HG03196 (cell line): ENCODE results near the gene GLE1.
"Not testable (repeated sequence)": the region's sequence is repeated elsewhere in the genome, so short reads cannot be mapped to it uniquely, and the experiment has no call there.

Source experiments
- ATAC-seq: cut with Tn5 transposase; IDR thresholded peaks from one replicate; pipeline ENCODE4 v1.9.1; 2021; ENCODE audit not compliant: unreplicated experiment

GLE1 gene

GRCh38 chr9:128495296-128495695 is 9.2 kb upstream of the GLE1 start:
- no peak for ATAC-seq

GRCh38 chr9:128495804-128496417 is 8.6 kb upstream of the GLE1 start:
- ATAC-seq = no peak

GRCh38 chr9:128497824-128498610 is 6.5 kb upstream of the GLE1 start:
- ATAC-seq = no peak

- no peak for ATAC-seq
These were observed 5.6 kb upstream of the GLE1 start for GRCh38 chr9:128498911-128499310.

- no peak for ATAC-seq
These were observed 4.6 kb upstream of the GLE1 start for GRCh38 chr9:128499920-128500319.

- not testable (repeated sequence) for ATAC-seq
These were observed 1.1 kb upstream of the GLE1 start for GRCh38 chr9:128503415-128503825.

GRCh38 chr9:128503870-128504269 is 649 bp upstream of the GLE1 start:
- ATAC-seq = no peak

GRCh38 chr9:128505414-128505765 is 871 bp downstream of the GLE1 start:
- ATAC-seq = no peak

GRCh38 chr9:128505906-128506305 is 1.4 kb downstream of the GLE1 start:
- ATAC-seq = not testable (repeated sequence)

GRCh38 chr9:128512820-128513219 is 8.3 kb downstream of the GLE1 start:
- ATAC-seq = no peak

GRCh38 chr9:128521956-128522355 is 17.4 kb downstream of the GLE1 start:
- no peak for ATAC-seq

- no peak for ATAC-seq
These were observed 18.8 kb downstream of the GLE1 start for GRCh38 chr9:128523199-128523925.

- ATAC-seq = no peak
These were observed 22.2 kb downstream of the GLE1 start for GRCh38 chr9:128526720-128527119.

- no peak for ATAC-seq
These were observed 24.1 kb downstream of the GLE1 start for GRCh38 chr9:128528445-128529160.

GRCh38 chr9:128529191-128529590 is 24.7 kb downstream of the GLE1 start:
- no peak for ATAC-seq

GRCh38 chr9:128532581-128532980 is 28.1 kb downstream of the GLE1 start:
- ATAC-seq = no peak

GRCh38 chr9:128540634-128541360 is 36.3 kb downstream of the GLE1 start:
- no peak for ATAC-seq

- no peak for ATAC-seq
These were observed 42.0 kb downstream of the GLE1 start for GRCh38 chr9:128546504-128546903.

- ATAC-seq = no peak
These were observed 44.4 kb downstream of the GLE1 start for GRCh38 chr9:128548876-128549275.

- no peak for ATAC-seq
These were observed 45.7 kb downstream of the GLE1 start for GRCh38 chr9:128550226-128550625.
